ENCODE results near the gene EDC3.
"Not testable (repeated sequence)": the region's sequence is repeated elsewhere in the genome, so short reads cannot be mapped to it uniquely, and the experiment has no call there.

- TF ChIP-seq POLR2AphosphoS5 (IDR thresholded peaks at IDR 0.05; ENCODE audit: low read depth, low read length); RFX5 (IDR thresholded peaks at IDR 0.05; ENCODE audit: low read length); USF2 (IDR thresholded peaks at IDR 0.05; ENCODE audit: borderline replicate concordance, low read depth, low read length); CTCF (IDR thresholded peaks at IDR 0.05); MXI1 (IDR thresholded peaks at IDR 0.05; ENCODE audit: low read depth, low read length); RCOR1 (IDR thresholded peaks at IDR 0.05; ENCODE audit: low read length); YY1 (IDR thresholded peaks at IDR 0.05; ENCODE audit: low read depth); REST (IDR thresholded peaks at IDR 0.05; ENCODE audit: low read depth, low read length); MAX (IDR thresholded peaks at IDR 0.05; ENCODE audit: low read depth); RAD21 (IDR thresholded peaks at IDR 0.05; ENCODE audit: low read length); TAF1 (IDR thresholded peaks at IDR 0.05; ENCODE audit: borderline replicate concordance, low read depth, low read length); EP300 (IDR thresholded peaks at IDR 0.05; ENCODE audit: borderline replicate concordance in 1 of 2, low read depth in 1 of 2, low read length in 1 of 2); CHD2 (IDR thresholded peaks at IDR 0.05; ENCODE audit: low read length, partially characterized antibody): not testable (repeated sequence)
These were observed 42.4 kb upstream of the EDC3 start for GRCh38 chr15:74738239-74738638.
